ENCODE measurements around the gene TAL2. TPM values are rescaled to one million over a fixed set of nuclear protein-coding genes. Genes with fewer than 3 reads are reported as not detected.

Gene TAL2
- total and polyA plus RNA-seq, 10 of the 15 experiments (the other 5 are each of a cell fraction or from before 2014, with no cell fraction given): 0.16 to 0.51 (median 0.34) TPM; not detected in 1

DNA sequence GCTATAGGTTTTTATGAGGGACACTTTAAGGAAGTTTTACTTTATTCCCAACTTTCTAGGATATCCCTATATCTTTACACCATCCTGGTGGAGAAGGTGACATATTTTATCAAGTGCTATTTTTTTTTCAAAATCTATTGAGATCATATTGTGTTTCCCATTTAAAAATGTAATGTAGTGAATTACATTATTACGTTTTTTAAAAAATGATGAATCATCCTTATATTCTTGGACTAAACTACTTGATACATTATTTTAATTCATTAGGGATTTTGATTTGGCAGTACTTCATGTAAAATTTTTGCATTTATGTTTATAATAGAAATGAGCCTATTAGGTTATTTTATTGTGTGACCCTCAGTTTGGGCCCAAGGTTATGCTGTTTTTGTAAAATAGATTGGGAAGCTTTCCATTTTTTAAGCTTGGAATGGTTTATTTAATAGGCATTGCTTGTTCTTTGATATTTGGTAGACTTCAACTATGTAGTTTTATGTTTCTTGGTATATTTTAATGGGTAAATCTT lies 36.2 kb downstream of the TAL2 start:
- Histone ChIP-seq H3K79me2 (ENCODE audit: control insufficient read depth, insufficient read depth, low read length) (peaks cover 12% of the 10 kb centered on the region), H3K4me1 (ENCODE audit: control insufficient read depth, insufficient read depth, low read length) (peaks cover 3% of the 10 kb centered on the region; the same call in 1 of the 2 replicates)
- no peak for FAIRE-seq

DNA sequence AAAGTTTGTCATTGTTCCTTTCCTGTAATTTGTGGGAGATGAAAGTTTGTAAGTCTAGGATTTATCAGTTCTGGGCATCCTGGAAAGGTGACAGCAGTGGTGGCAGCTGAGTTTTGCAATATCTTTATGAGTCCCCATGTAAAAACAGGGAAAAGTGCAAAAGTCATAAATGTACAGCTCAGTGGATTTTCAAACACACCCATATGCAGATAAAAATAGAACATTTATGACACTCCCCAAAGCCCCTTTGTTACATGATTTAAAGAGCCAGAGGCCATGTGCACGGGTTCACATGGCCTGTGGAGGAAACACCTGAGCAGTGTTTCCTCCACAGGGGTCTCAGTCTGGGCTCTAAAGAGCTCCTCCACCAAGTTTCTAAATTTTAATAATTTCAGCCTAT lies 38.4 kb downstream of the TAL2 start:
- POLR2A ChIA-PET: interaction anchor here (0.7 kb wide), 1 partner anchor 104 kb away, joined by 3 read pairs; no protein-coding TSS in a partner anchor

More for the DNA sequence above, 36.2 kb downstream of the TAL2 start:
- Histone ChIP-seq H3K9ac (ENCODE audit: control insufficient read depth, insufficient read depth, low read length) (no peak overlapping the region), H2AFZ (ENCODE audit: control insufficient read depth, low read depth, low read length) (no peak overlapping the region), H3K4me3 (no peak overlapping the region), H3K27me3 (replicated peaks in 1 of 2; ENCODE audit: control insufficient read depth in 2 of 2, insufficient read depth in 2 of 2, low read length in 1 of 2) (no peaks in the 10 kb centered on the region), H3K27ac (ENCODE audit: control insufficient read depth, insufficient read depth) (no peak overlapping the region), H3K9me3 (replicated peaks; ENCODE audit: control insufficient read depth, insufficient read depth, low read length) (no peaks in the 10 kb centered on the region), H3K4me2 (ENCODE audit: control insufficient read depth, insufficient read depth) (no peak overlapping the region), H4K20me1 (ENCODE audit: control insufficient read depth, insufficient read depth) (no peaks in the 10 kb centered on the region), H3K36me3 (ENCODE audit: control insufficient read depth in 2 of 2, insufficient read depth in 2 of 2, low read length in 1 of 2) (no peaks in the 10 kb centered on the region)
- WGBS (ENCODE audit: insufficient coverage, insufficient replicate concordance, low lambda C conversion rate, missing lambda C conversion rate): 100% methylated on average over 1 of the region's 1 CpG
- RAD21 ChIA-PET (ENCODE audit: unreplicated experiment): no interaction called here
- TF ChIP-seq POU2F2 (IDR thresholded peaks at IDR 0.05; ENCODE audit: borderline replicate concordance, low read depth, low read length): no peak
- intact Hi-C loops (cut with micrococcal nuclease; ENCODE audit: unreplicated experiment) (loop anchor here (10.0 kb wide), 2 partner anchors 254 to 454 kb away; partner anchors contain the start of genes FSD1L and SLC44A1), in situ Hi-C loops (cut with MboI) (no loop called here)
- POLR2A ChIA-PET: no interaction called here
- BruUV-seq (replicated peaks): no TSS peak
- CTCF ChIA-PET: interaction anchor here (0.9 kb wide), 1 partner anchor 9 kb away, joined by 3 read pairs; no protein-coding TSS in a partner anchor
- DNase-seq (ENCODE audit: low read depth, low spot score) (no peak), ATAC-seq (no peak)
- SMC1A ChIA-PET (ENCODE audit: uncharacterized antibody, unreplicated experiment): interaction anchor here (1.0 kb wide), 1 partner anchor 20 kb away, joined by 5 read pairs; no protein-coding TSS in a partner anchor

More for the DNA sequence above, 38.4 kb downstream of the TAL2 start:
- Histone ChIP-seq H3K9ac (ENCODE audit: control insufficient read depth, insufficient read depth, low read length) (no peak overlapping the region), H3K4me1 (ENCODE audit: control insufficient read depth, insufficient read depth, low read length) (no peaks in the 10 kb centered on the region), H3K36me3 (ENCODE audit: control insufficient read depth in 2 of 2, insufficient read depth in 2 of 2, low read length in 1 of 2) (no peaks in the 10 kb centered on the region), H3K4me2 (ENCODE audit: control insufficient read depth, insufficient read depth) (no peak overlapping the region), H3K27ac (ENCODE audit: control insufficient read depth, insufficient read depth) (no peak overlapping the region), H4K20me1 (ENCODE audit: control insufficient read depth, insufficient read depth) (no peaks in the 10 kb centered on the region), H3K4me3 (no peak overlapping the region), H3K79me2 (ENCODE audit: control insufficient read depth, insufficient read depth, low read length) (peaks cover 7% of the 10 kb centered on the region; the same call in 1 of the 2 replicates), H3K27me3 (replicated peaks in 1 of 2; ENCODE audit: control insufficient read depth in 2 of 2, insufficient read depth in 2 of 2, low read length in 1 of 2) (no peaks in the 10 kb centered on the region), H2AFZ (ENCODE audit: control insufficient read depth, low read depth, low read length) (no peak overlapping the region; the same call in 1 of the 2 replicates), H3K9me3 (replicated peaks; ENCODE audit: control insufficient read depth, insufficient read depth, low read length) (no peaks in the 10 kb centered on the region)
- DNase-seq (ENCODE audit: low read depth, low spot score) (no peak), ATAC-seq (peak; percentile 25), FAIRE-seq (no peak)
- TF ChIP-seq EZH2 (IDR thresholded peaks at IDR 0.05; ENCODE audit: borderline replicate concordance, control insufficient read depth, low read depth, low read length) (no peak), HCFC1 (IDR thresholded peaks at IDR 0.05; ENCODE audit: low read length) (no peak), MXI1 (IDR thresholded peaks at IDR 0.05; ENCODE audit: low read depth, low read length) (no peak), CHD1 (IDR thresholded peaks at IDR 0.05; ENCODE audit: low read depth, low read length) (no peak)
- TF ChIP-seq, protein P1, sequence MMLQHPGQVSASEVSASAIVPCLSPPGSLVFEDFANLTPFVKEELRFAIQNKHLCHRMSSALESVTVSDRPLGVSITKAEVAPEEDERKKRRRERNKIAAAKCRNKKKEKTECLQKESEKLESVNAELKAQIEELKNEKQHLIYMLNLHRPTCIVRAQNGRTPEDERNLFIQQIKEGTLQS (IDR thresholded peaks at IDR 0.05; ENCODE audit: borderline replicate concordance, extremely low read depth, low read depth, low read length): no peak
- ChIA-PET CTCF (interaction anchor here (1.6 to 1.8 kb wide), 2 partner anchors 14 to 63 kb away, joined by 5 to 9 read pairs; no protein-coding TSS in a partner anchor), SMC1A (ENCODE audit: uncharacterized antibody, unreplicated experiment) (interaction anchor here (0.9 to 1.8 kb wide), 6 partner anchors 11 to 200 kb away, joined by 3 to 7 read pairs (median 3); no protein-coding TSS in a partner anchor), RAD21 (ENCODE audit: unreplicated experiment) (interaction anchor here (0.9 kb wide), 2 partner anchors 8 to 18 kb away, joined by 3 read pairs; no protein-coding TSS in a partner anchor)
- intact Hi-C loops (cut with micrococcal nuclease; ENCODE audit: unreplicated experiment): no loop called here
- no TSS peak for BruUV-seq (replicated peaks)
- 0% methylated on average over 1 of the region's 1 CpG for WGBS (ENCODE audit: insufficient coverage, insufficient replicate concordance, low lambda C conversion rate, missing lambda C conversion rate)
- in situ Hi-C loops (cut with MboI): no loop called here
